AG09319 (cell line): ENCODE results near the gene TOR1B.

Experiments
- DNase-seq: peaks from one replicate; pipeline ENCODE4 v3.0.0-alpha.2; 2010; ENCODE audit warnings: low read depth; ENCODE audit errors: extremely low read depth
- CTCF ChIP-seq: IDR thresholded peaks from 2 replicates; pipeline ENCODE4 v1.5.1; 2011; ENCODE audit warnings: low read depth, mild to moderate bottlenecking, inconsistent platforms, low read length, moderate library complexity

TOR1B gene

DNA sequence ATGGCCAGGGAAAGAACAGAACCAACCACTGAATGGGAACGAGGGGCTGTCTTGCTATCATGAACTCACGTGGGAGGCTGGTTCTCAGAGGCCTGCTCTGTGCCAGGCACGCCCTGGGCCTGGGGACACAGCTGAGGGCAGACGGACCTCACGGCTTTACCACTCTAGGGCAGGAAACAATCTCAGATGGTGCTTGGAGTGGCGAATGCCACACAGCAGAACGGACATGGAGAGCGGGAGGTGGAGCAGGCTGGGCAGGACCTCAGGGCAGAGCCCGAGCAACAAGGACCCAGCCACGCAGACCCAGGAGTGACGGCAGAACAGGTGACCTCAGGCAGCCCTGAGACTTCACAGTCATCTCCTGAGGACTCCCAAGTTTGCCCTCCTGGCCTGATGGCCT, 12.3 kb downstream of the TOR1B start:
- TF ChIP-seq CTCF: no peak
- no peak for DNase-seq

GRCh38 chr9:129816501-129817435, 13.8 kb downstream of the TOR1B start:
- no peak for DNase-seq

DNA sequence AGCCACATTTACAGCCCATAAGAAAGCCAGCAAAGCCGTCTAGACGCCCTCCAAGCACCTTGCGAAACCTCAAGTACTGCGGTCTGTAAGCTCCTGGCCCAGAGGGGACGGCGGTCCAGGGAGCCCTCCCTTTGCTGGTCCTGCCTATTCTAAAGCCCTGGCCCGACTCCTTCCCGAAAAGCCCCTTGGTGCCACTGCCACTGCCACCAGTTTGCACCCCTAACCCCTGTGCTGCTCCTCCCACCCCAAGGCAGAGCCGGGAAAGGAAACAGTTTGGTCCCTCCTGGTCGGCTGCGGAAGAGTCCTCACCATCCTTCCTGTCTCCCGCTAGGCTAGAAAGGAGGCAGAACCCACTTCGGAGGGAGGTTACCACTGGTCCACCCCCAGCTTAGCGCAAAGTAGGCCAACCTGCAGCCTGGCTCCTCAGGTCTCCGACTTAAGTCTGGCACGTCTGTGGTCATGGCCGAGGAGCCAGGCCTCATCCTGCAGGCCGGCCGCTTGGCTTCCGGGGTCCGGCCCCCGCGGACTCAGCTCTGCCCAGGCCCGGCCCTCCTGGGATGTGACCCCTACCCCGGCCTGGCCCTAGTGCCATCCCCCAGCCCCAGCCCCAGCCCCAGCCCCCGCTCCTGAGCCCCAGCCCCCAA, 20.0 kb downstream of the TOR1B start:
- DNase-seq: no peak
- TF ChIP-seq CTCF: no peak

More at GRCh38 chr9:129816501-129817435, 13.8 kb downstream of the TOR1B start:
- no peak for TF ChIP-seq CTCF

- no peak for TF ChIP-seq CTCF
- no peak for DNase-seq
Measured at GRCh38 chr9:129823542-129823934, 20.6 kb downstream of the TOR1B start.

- DNase-seq: peak; percentile 87
- TF ChIP-seq CTCF: no peak
Measured at GRCh38 chr9:129823935-129824601, 21.1 kb downstream of the TOR1B start, which contains the start of gene TOR1A. TOR1A (minus strand) TSS chr9:129824136; CDS start chr9:129824085, 51 bp downstream.

GRCh38 chr9:129826344-129826743, 23.4 kb downstream of the TOR1B start:
- no peak for DNase-seq
- no peak for TF ChIP-seq CTCF
